HEK293 (cell line): Measurements from ENCODE around the gene OR6N1.

Experiments used
- CTCF ChIA-PET: fragments of 350-600 bp; formaldehyde crosslinking; extraction: SDS; loops from one replicate; lab custom pipeline; 2021; ENCODE audit warnings: antibody characterized with exemption; lab: Yijun Ruan, JAX
- POLR2A ChIA-PET: fragments of 300-600 bp; formaldehyde crosslinking; extraction: SDS; loops from one replicate; lab custom pipeline; 2020; ENCODE audit warnings: antibody characterized with exemption, inconsistent platforms; lab: Yijun Ruan, JAX
- H3K27ac ChIP-seq: fragments of 200-500 bp; sonication (Bioruptor generic); 2 replicates; pipeline ENCODE4 v1.5.1; 2014; ENCODE audit warnings: low read depth, low read length, control low read depth, inconsistent platforms; ENCODE audit errors: extremely low read depth
- H3K36me3 ChIP-seq, 2 experiments: fragments of 200-500 bp in 1 of 2; sonication (Bioruptor generic) in 1 of 2; 1 replicate in 1 of 2; 2 replicates in 1 of 2; pipeline ENCODE4 v1.5.1; 2014 to 2017; ENCODE audit warnings: inconsistent platforms in 2 of 2, low read length in 2 of 2; ENCODE audit not compliant: control insufficient read depth in 2 of 2, insufficient read depth in 1 of 2
- H3K4me1 ChIP-seq: fragments of 200-500 bp; sonication (Bioruptor generic); 2 replicates; pipeline ENCODE4 v1.5.1; 2014; ENCODE audit warnings: mild to moderate bottlenecking, low read length, inconsistent platforms; ENCODE audit not compliant: control insufficient read depth, insufficient read depth
- H3K4me3 ChIP-seq: 2 replicates; pipeline ENCODE4 v1.5.1; 2011; ENCODE audit warnings: low read depth, mild to moderate bottlenecking, control low read depth, low read length, moderate library complexity
- H3K9me3 ChIP-seq: fragments of 200-500 bp; sonication (Bioruptor generic); 2 replicates; pipeline ENCODE4 v1.5.1; 2014; ENCODE audit warnings: low read depth, low read length, inconsistent platforms; ENCODE audit not compliant: control insufficient read depth, insufficient read depth
- BCL11A ChIP-seq: fragments of 450-650 bp; formaldehyde crosslinking; IDR thresholded peaks from 2 replicates; pipeline ENCODE4 v1.5.1; 2016; ENCODE audit warnings: low read depth, missing biosample characterization, missing genetic modification characterization
- EGR2 ChIP-seq: fragments of 450-650 bp; formaldehyde crosslinking; IDR thresholded peaks from 2 replicates; pipeline ENCODE4 v1.5.1; 2016; ENCODE audit warnings: low read depth, missing biosample characterization, missing genetic modification characterization
- GLIS2 ChIP-seq: fragments of 450-650 bp; formaldehyde crosslinking; IDR thresholded peaks from 2 replicates; pipeline ENCODE4 v1.5.1; 2016; ENCODE audit warnings: missing biosample characterization, missing genetic modification characterization
- REPIN1 ChIP-seq: fragments of 450-650 bp; formaldehyde crosslinking; IDR thresholded peaks from 2 replicates; pipeline ENCODE4 v1.5.1; 2017; ENCODE audit warnings: missing biosample characterization, missing genetic modification characterization, low read depth
- REST ChIP-seq: fragments of 450-650 bp; formaldehyde crosslinking; IDR thresholded peaks from 2 replicates; pipeline ENCODE4 v1.5.1; 2016; ENCODE audit warnings: missing biosample characterization, missing genetic modification characterization
- SALL2 ChIP-seq: fragments of 450-650 bp; formaldehyde crosslinking; IDR thresholded peaks from 2 replicates; pipeline ENCODE4 v1.5.0; 2017; ENCODE audit warnings: missing biosample characterization, mild to moderate bottlenecking, missing genetic modification characterization, borderline replicate concordance
- WT1 ChIP-seq: fragments of 450-650 bp; formaldehyde crosslinking; IDR thresholded peaks from 2 replicates; pipeline ENCODE4 v1.5.1; 2016; ENCODE audit warnings: missing biosample characterization, missing genetic modification characterization
- ZBTB49 ChIP-seq: fragments of 450-650 bp; formaldehyde crosslinking; IDR thresholded peaks from 2 replicates; pipeline ENCODE4 v1.5.1; 2016; ENCODE audit warnings: missing biosample characterization, missing genetic modification characterization, low read depth
- ZBTB7A ChIP-seq: fragments of 450-650 bp; formaldehyde crosslinking; IDR thresholded peaks from 2 replicates; pipeline ENCODE4 v1.5.1; 2016; ENCODE audit warnings: low read depth, missing biosample characterization, missing genetic modification characterization
- ZNF19 ChIP-seq: fragments of 450-650 bp; formaldehyde crosslinking; IDR thresholded peaks from 2 replicates; pipeline ENCODE4; 2016; ENCODE audit warnings: missing biosample characterization, missing genetic modification characterization, low read depth
- ZNF214 ChIP-seq: fragments of 450-650 bp; formaldehyde crosslinking; IDR thresholded peaks from 2 replicates; pipeline ENCODE4 v1.5.1; 2017; ENCODE audit warnings: missing biosample characterization, mild to moderate bottlenecking, missing genetic modification characterization, borderline replicate concordance
- ZNF292 ChIP-seq: fragments of 450-650 bp; formaldehyde crosslinking; IDR thresholded peaks from 2 replicates; pipeline ENCODE4 v1.5.1; 2016; ENCODE audit warnings: low read depth, missing biosample characterization, missing genetic modification characterization, borderline replicate concordance
- ZNF404 ChIP-seq: fragments of 450-650 bp; formaldehyde crosslinking; IDR thresholded peaks from 2 replicates; pipeline ENCODE4 v1.5.1; 2017; ENCODE audit warnings: missing biosample characterization, missing genetic modification characterization
- ZNF514 ChIP-seq: fragments of 450-650 bp; formaldehyde crosslinking; IDR thresholded peaks from 2 replicates; pipeline ENCODE4 v1.5.1; 2016; ENCODE audit warnings: missing biosample characterization, missing genetic modification characterization
- ZNF658 ChIP-seq: fragments of 450-650 bp; formaldehyde crosslinking; IDR thresholded peaks from 2 replicates; pipeline ENCODE4; 2016; ENCODE audit warnings: missing biosample characterization, missing genetic modification characterization
- ZSCAN4 ChIP-seq: fragments of 450-650 bp; formaldehyde crosslinking; IDR thresholded peaks from 2 replicates; pipeline ENCODE4 v1.5.1; 2017; ENCODE audit warnings: missing biosample characterization, missing genetic modification characterization
- TF ChIP-seq, protein P1 (sequence below): fragments of 450-650 bp; formaldehyde crosslinking; IDR thresholded peaks from 2 replicates; pipeline ENCODE4 v1.5.1; 2016; ENCODE audit warnings: missing biosample characterization, missing genetic modification characterization
- TF ChIP-seq, protein P2 (sequence below): fragments of 450-650 bp; formaldehyde crosslinking; IDR thresholded peaks from 2 replicates; pipeline ENCODE4 v1.5.1; 2017; ENCODE audit warnings: missing biosample characterization, missing genetic modification characterization
- TF ChIP-seq, protein P3 (sequence below): fragments of 450-650 bp; formaldehyde crosslinking; IDR thresholded peaks from 2 replicates; pipeline ENCODE4 v1.5.1; 2016; ENCODE audit warnings: missing biosample characterization, missing genetic modification characterization

OR6N1 gene, protein sequence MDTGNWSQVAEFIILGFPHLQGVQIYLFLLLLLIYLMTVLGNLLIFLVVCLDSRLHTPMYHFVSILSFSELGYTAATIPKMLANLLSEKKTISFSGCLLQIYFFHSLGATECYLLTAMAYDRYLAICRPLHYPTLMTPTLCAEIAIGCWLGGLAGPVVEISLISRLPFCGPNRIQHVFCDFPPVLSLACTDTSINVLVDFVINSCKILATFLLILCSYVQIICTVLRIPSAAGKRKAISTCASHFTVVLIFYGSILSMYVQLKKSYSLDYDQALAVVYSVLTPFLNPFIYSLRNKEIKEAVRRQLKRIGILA

DNA sequence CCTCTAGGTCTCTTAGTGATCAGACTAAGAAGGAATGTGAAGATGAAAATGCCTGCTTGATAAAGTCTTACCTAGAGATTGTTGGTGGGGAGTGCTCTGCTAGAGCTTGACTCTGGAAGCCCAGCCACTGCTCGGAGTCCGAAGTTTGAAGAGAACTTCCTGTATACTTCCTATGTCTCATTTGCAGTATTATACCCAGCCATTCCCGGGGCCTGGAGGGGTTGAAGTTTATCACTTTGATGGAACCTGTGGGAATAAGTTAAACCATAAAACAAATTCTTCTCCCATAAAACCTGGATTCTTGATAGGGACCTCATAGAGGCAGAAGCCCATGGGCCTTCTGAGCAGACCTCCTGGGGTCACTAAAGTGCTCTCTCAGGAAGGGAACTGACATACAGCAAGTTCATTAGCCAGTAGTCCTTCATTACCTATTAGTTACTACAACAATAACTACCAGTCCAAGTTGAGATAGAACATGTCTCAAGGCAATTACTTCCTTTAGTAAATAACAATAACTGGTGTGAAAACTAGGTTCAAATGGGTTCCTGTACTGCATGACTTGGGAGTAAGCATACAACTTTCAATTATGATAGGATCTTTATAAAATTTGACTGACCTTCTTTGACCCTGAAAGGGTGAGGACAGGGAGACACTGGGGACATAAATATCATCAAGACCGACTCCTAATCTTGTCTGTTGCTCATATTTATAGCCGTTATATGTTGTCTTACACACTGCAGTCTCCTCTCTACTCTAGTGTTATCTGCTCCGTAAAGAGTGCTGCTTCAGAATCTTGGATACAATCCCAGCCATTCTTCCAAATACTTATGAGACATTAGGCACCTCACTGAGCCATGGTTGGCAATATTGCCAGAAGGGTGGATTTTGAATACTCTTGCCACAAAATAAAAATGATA is at the start of gene OR6N1:
Gene OR6N1 (minus strand): TSS at position 246 of the 917 bp plus-strand sequence. CDS start 5,513 bp downstream, outside the sequence.
- no peaks in the 10 kb centered on the region for H3K9me3 ChIP-seq
- H3K27ac ChIP-seq: no peak within 1 kb of the TSS
- ChIA-PET POLR2A (no interaction called here), CTCF (no interaction called here)
- no peaks in the 10 kb centered on the region for H3K4me1 ChIP-seq
- H3K4me3 ChIP-seq: no peak within 1 kb of the TSS
- H3K36me3 ChIP-seq: no peaks in the 10 kb centered on the region
- TF ChIP-seq, protein P1, sequence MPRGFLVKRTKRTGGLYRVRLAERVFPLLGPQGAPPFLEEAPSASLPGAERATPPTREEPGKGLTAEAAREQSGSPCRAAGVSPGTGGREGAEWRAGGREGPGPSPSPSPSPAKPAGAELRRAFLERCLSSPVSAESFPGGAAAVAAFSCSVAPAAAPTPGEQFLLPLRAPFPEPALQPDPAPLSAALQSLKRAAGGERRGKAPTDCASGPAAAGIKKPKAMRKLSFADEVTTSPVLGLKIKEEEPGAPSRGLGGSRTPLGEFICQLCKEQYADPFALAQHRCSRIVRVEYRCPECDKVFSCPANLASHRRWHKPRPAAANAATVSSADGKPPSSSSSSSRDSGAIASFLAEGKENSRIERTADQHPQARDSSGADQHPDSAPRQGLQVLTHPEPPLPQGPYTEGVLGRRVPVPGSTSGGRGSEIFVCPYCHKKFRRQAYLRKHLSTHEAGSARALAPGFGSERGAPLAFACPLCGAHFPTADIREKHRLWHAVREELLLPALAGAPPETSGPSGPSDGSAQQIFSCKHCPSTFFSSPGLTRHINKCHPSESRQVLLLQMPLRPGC (tag by site-specific recombination): no peak
- TF ChIP-seq SALL2 (no peak), GLIS2 (tag by site-specific recombination) (no peak), ZNF292 (no peak), BCL11A (no peak), ZNF404 (tag by site-specific recombination) (no peak), ZNF658 (tag by site-specific recombination) (no peak), ZNF214 (tag by site-specific recombination) (no peak), REPIN1 (tag by site-specific recombination) (no peak), ZNF19 (tag by site-specific recombination) (no peak), ZNF514 (tag by site-specific recombination) (no peak)
- TF ChIP-seq, protein P2, sequence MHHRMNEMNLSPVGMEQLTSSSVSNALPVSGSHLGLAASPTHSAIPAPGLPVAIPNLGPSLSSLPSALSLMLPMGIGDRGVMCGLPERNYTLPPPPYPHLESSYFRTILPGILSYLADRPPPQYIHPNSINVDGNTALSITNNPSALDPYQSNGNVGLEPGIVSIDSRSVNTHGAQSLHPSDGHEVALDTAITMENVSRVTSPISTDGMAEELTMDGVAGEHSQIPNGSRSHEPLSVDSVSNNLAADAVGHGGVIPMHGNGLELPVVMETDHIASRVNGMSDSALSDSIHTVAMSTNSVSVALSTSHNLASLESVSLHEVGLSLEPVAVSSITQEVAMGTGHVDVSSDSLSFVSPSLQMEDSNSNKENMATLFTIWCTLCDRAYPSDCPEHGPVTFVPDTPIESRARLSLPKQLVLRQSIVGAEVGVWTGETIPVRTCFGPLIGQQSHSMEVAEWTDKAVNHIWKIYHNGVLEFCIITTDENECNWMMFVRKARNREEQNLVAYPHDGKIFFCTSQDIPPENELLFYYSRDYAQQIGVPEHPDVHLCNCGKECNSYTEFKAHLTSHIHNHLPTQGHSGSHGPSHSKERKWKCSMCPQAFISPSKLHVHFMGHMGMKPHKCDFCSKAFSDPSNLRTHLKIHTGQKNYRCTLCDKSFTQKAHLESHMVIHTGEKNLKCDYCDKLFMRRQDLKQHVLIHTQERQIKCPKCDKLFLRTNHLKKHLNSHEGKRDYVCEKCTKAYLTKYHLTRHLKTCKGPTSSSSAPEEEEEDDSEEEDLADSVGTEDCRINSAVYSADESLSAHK: no peak
- TF ChIP-seq, protein P3, sequence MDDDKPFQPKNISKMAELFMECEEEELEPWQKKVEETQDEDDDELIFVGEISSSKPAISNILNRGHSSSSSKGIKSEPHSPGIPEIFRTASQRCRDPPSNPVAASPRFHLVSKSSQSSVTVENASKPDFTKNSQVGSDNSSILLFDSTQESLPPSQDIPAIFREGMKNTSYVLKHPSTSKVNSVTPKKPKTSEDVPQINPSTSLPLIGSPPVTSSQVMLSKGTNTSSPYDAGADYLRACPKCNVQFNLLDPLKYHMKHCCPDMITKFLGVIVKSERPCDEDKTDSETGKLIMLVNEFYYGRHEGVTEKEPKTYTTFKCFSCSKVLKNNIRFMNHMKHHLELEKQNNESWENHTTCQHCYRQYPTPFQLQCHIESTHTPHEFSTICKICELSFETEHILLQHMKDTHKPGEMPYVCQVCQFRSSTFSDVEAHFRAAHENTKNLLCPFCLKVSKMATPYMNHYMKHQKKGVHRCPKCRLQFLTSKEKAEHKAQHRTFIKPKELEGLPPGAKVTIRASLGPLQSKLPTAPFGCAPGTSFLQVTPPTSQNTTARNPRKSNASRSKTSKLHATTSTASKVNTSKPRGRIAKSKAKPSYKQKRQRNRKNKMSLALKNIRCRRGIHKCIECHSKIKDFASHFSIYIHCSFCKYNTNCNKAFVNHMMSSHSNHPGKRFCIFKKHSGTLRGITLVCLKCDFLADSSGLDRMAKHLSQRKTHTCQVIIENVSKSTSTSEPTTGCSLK (tag by site-specific recombination): no peak

DNA sequence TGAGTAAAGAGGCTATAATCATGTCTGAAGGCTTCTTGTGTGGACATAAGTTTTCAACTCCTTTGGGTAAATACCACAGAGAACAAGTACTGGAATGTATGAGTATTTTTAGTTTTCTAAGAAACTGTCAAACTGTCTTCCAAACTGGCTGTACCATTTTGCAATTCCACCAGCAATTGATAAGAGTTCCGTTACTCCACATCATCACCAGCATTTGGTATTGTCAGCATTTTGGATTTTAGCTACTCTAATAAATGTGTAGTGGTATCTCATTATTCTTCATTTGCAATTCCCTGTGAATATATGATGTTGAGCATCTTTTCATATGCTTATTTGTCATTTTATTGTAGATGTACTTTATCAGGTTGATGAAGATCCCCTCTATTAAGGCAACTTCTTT is 49.7 kb upstream of the OR6N1 start:
- H3K4me1 ChIP-seq: no peaks in the 10 kb centered on the region
- H3K9me3 ChIP-seq: no peaks in the 10 kb centered on the region
- ChIA-PET POLR2A (no interaction called here), CTCF (no interaction called here)
- no peak overlapping the region for H3K4me3 ChIP-seq
- no peaks in the 10 kb centered on the region for H3K36me3 ChIP-seq
- no peak overlapping the region for H3K27ac ChIP-seq
- TF ChIP-seq REST (tag by site-specific recombination) (no peak), ZBTB49 (tag by site-specific recombination) (no peak), WT1 (tag by site-specific recombination) (no peak), ZBTB7A (tag by site-specific recombination) (no peak), ZSCAN4 (tag by site-specific recombination) (no peak), EGR2 (tag by site-specific recombination) (no peak)
